GM12873 (cell line): ENCODE data around the gene GALC.

Experiments used
- CTCF ChIP-seq: IDR thresholded peaks from 2 replicates; pipeline ENCODE4 v1.5.1; 2012; ENCODE audit warnings: low read depth, mild to moderate bottlenecking, moderate library complexity, low read length, control low read depth; ENCODE audit not compliant: insufficient read depth; ENCODE audit errors: missing control alignments

The GALC gene

GRCh38 chr14:87916886-87917275, 76.1 kb downstream of the GALC start:
- TF ChIP-seq CTCF, result no peak

- no peak for TF ChIP-seq CTCF
These were observed 76.7 kb downstream of the GALC start for GRCh38 chr14:87916103-87916885.

- no peak for TF ChIP-seq CTCF
These were observed 84.4 kb downstream of the GALC start for GRCh38 chr14:87908550-87908949.

GRCh38 chr14:87901652-87902051, 91.3 kb downstream of the GALC start:
- no peak for TF ChIP-seq CTCF

- no peak for TF ChIP-seq CTCF
These were observed 91.7 kb downstream of the GALC start for GRCh38 chr14:87901236-87901635.

- no peak for TF ChIP-seq CTCF
These were observed 93.8 kb downstream of the GALC start for GRCh38 chr14:87899228-87899627.

- no peak for TF ChIP-seq CTCF
These were observed 94.7 kb downstream of the GALC start for GRCh38 chr14:87898301-87898700.
